Anterior cingulate cortex (tissue), 58 donors: ENCODE data around the gene MYO1B.

Experiments used
- DNase-seq, 58 donors: peaks; one replicate each; lab custom pipeline; 2025; lab: John Stamatoyannopoulos, UW

The MYO1B gene

GRCh38 chr2:191245046-191245868 lies at the start of gene MYO1B:
Gene MYO1B (plus strand): TSS chr2:191245404. CDS start chr2:191276896, 31,492 bp downstream.
- DNase-seq: peak in 7 of 58 donors; percentile 7 to 46 (median 26)

GRCh38 chr2:191197096-191197495 lies 48.1 kb upstream of the MYO1B start:
- no peak for DNase-seq

GRCh38 chr2:191198271-191198670 lies 46.9 kb upstream of the MYO1B start:
- no peak for DNase-seq

GRCh38 chr2:191199929-191200512 lies 45.2 kb upstream of the MYO1B start:
- DNase-seq: no peak

- DNase-seq: no peak
Observed at GRCh38 chr2:191200910-191201309, 44.3 kb upstream of the MYO1B start.

GRCh38 chr2:191202209-191202721 lies 42.9 kb upstream of the MYO1B start:
- DNase-seq: no peak

- peak in 2 of 58 donors; percentile 1 to 26 for DNase-seq
Observed at GRCh38 chr2:191202881-191203397, 42.3 kb upstream of the MYO1B start.

GRCh38 chr2:191204433-191204832 lies 40.8 kb upstream of the MYO1B start:
- no peak for DNase-seq

GRCh38 chr2:191206613-191207471 lies 38.4 kb upstream of the MYO1B start:
- DNase-seq: no peak

- DNase-seq: no peak
Observed at GRCh38 chr2:191209340-191209739, 35.9 kb upstream of the MYO1B start.

GRCh38 chr2:191212119-191212518 lies 33.1 kb upstream of the MYO1B start:
- no peak for DNase-seq

GRCh38 chr2:191213333-191213732 lies 31.9 kb upstream of the MYO1B start:
- no peak for DNase-seq

- DNase-seq: no peak
Observed at GRCh38 chr2:191215230-191215629, 30.0 kb upstream of the MYO1B start.

- DNase-seq: no peak
Observed at GRCh38 chr2:191215666-191216065, 29.5 kb upstream of the MYO1B start.

- DNase-seq: no peak
Observed at GRCh38 chr2:191217580-191217979, 27.6 kb upstream of the MYO1B start.

- peak in 11 of 58 donors; percentile 2 to 34 (median 6) for DNase-seq
Observed at GRCh38 chr2:191218292-191218898, 26.8 kb upstream of the MYO1B start.

GRCh38 chr2:191220671-191221070 lies 24.5 kb upstream of the MYO1B start:
- DNase-seq: no peak

GRCh38 chr2:191221666-191222065 lies 23.5 kb upstream of the MYO1B start:
- DNase-seq: no peak

GRCh38 chr2:191222507-191222906 lies 22.7 kb upstream of the MYO1B start:
- DNase-seq: no peak

- no peak for DNase-seq
Observed at GRCh38 chr2:191222952-191223351, 22.3 kb upstream of the MYO1B start.
